ENCODE data around the gene STAT5A. TPM values are rescaled to one million over a fixed set of nuclear protein-coding genes. Genes with fewer than 3 reads are reported as not detected.

STAT5A gene
- total RNA-seq, 1 experiment from 2014 or later, result 6.4 TPM

GRCh38 chr17:42249681-42250446, 38.4 kb upstream of the STAT5A start:
- H3K23ac ChIP-seq (ENCODE audit: insufficient read length, low read depth, low read length), result no peak overlapping the region
- H2BK5ac ChIP-seq (ENCODE audit: insufficient read length, low read length), result no peak overlapping the region
- H3K27ac Mint-ChIP-seq, result peak overlapping the region in 2 of 3 experiments; percentile 16 to 25; a peak in 3 of 7 replicates
- H3K36me3 Mint-ChIP-seq (ENCODE audit: insufficient read depth in 1 of 3, low read depth in 3 of 3), result peaks cover 0 to 3% (median 0%) of the 10 kb centered on the region in 3 experiments; a peak in 1 of 7 replicates
- H2BK120ac ChIP-seq (ENCODE audit: low read depth, low read length, poor library complexity, severe bottlenecking), result no peak overlapping the region
- no peak overlapping the region for H3K14ac ChIP-seq (ENCODE audit: insufficient read depth, low read length)
- no peaks in the 10 kb centered on the region for H3K9me3 Mint-ChIP-seq
- no peak overlapping the region for H2BK12ac ChIP-seq (ENCODE audit: insufficient read length, low read depth, low read length)
- H3K18ac ChIP-seq (ENCODE audit: insufficient read length, low read depth, low read length), result no peak overlapping the region
- no peak overlapping the region for H3K4me3 Mint-ChIP-seq
- no peak overlapping the region for H2AK5ac ChIP-seq (ENCODE audit: insufficient read length, low read length)
- no peak overlapping the region for H2BK20ac ChIP-seq (ENCODE audit: low read depth, low read length, poor library complexity, severe bottlenecking)
- H3K4me1 Mint-ChIP-seq, result peaks cover 14 to 25% of the 10 kb centered on the region in 2 experiments
- no peak overlapping the region for H3K56ac ChIP-seq (ENCODE audit: insufficient read length, low read depth, low read length)
- H3K9ac ChIP-seq (ENCODE audit: extremely low read depth, insufficient read length, low read length), result no peak overlapping the region
- no peak overlapping the region for H3K4ac ChIP-seq (ENCODE audit: low read depth, low read length)
- no peak for TF ChIP-seq CTCF (conservative IDR thresholded peaks at IDR 0.05)
- H2AFZ ChIP-seq (ENCODE audit: low read length), result no peak overlapping the region
- no peak overlapping the region for H3K27ac ChIP-seq (ENCODE audit: insufficient read length, low read depth, low read length)
- H3K79me2 ChIP-seq (ENCODE audit: insufficient read depth, low read length), result peaks cover 2% of the 10 kb centered on the region; the same call in 1 of the 2 replicates
- no peak overlapping the region for H3K4me2 ChIP-seq (ENCODE audit: insufficient read depth, insufficient read length, low read length)
- DNase-seq, result no peak
- no peaks in the 10 kb centered on the region for H3K27me3 Mint-ChIP-seq (ENCODE audit: low read depth)
- no peaks in the 10 kb centered on the region for H3K79me1 ChIP-seq (ENCODE audit: insufficient read depth, low read depth, low read length, poor library complexity, severe bottlenecking)
- no peak overlapping the region for H3T11ph ChIP-seq (ENCODE audit: low read length)
- no peaks in the 10 kb centered on the region for H3K4me1 ChIP-seq (ENCODE audit: insufficient read depth, low read length)
- H3K27me3 ChIP-seq (ENCODE audit: insufficient read depth, low read length), result no peaks in the 10 kb centered on the region
- H4K8ac ChIP-seq (replicated peaks; ENCODE audit: insufficient read length, low read depth, low read length), result no peak overlapping the region
- H4K91ac ChIP-seq (ENCODE audit: insufficient read length, low read depth, low read length), result no peak overlapping the region
- no peaks in the 10 kb centered on the region for H4K20me1 ChIP-seq (ENCODE audit: control insufficient read depth, insufficient read depth, insufficient read length)
- H3K9me3 ChIP-seq (ENCODE audit: control insufficient read depth, low read depth, low read length), result no peaks in the 10 kb centered on the region
- no peaks in the 10 kb centered on the region for H3K23me2 ChIP-seq (ENCODE audit: insufficient read length, low read depth, low read length, poor library complexity, severe bottlenecking)
- H2BK15ac ChIP-seq (ENCODE audit: low read depth, low read length), result no peak overlapping the region
- no peak overlapping the region for H4K5ac ChIP-seq (ENCODE audit: insufficient read length, low read depth, low read length)
- WGBS (ENCODE audit: extremely low coverage, insufficient read length, low lambda C conversion rate), result no CpG with 5 or more reads among the region's 14 CpGs
